22Rv1 (cell line): ENCODE results near the gene PLA2G4D.

Source experiments
- CTCF ChIP-seq: fragments of 450-650 bp; IDR thresholded peaks from 2 replicates; pipeline ENCODE4 v1.5.1; 2017; ENCODE audit warnings: mild to moderate bottlenecking
- ZFX ChIP-seq: fragments of 450-650 bp; IDR thresholded peaks from 2 replicates; pipeline ENCODE4 v1.6.1; 2017; ENCODE audit warnings: antibody characterized with exemption, borderline replicate concordance

GRCh38 chr15:42068601-42069000, 25.8 kb downstream of the PLA2G4D start:
- TF ChIP-seq CTCF (no peak), ZFX (no peak)
